Measurements from ENCODE around the gene DPP3. TPM values are rescaled to one million over a fixed set of nuclear protein-coding genes. Genes with fewer than 3 reads are reported as not detected.

DPP3 gene
- total RNA-seq, 1 donor from 2014 or later: 32.9 TPM

DNA sequence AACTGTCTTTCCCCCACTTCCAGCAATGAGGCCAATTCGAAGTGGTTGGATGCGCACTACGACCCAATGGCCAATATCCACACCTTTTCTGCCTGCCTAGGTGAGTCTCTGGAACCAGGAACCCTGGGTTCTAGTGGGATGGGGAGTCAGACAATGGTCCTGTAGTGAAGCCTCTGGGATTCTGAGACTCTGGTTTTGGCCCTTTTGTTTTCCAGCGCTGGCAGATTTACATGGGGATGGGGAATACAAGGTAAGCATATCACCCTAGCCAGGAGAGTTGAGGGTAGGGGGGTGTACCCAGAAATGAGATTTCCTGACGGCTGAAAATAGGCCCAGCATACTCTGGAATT is 30.7 kb downstream of the DPP3 start:
- H3K4me3 Mint-ChIP-seq (ENCODE audit: unreplicated experiment): peak overlapping the region; percentile 93

GRCh38 chr11:66523611-66524010 is 43.4 kb downstream of the DPP3 start:
- no peaks in the 10 kb centered on the region for H3K27me3 Mint-ChIP-seq (ENCODE audit: unreplicated experiment)
- peaks cover 32% of the 10 kb centered on the region for H3K36me3 Mint-ChIP-seq (ENCODE audit: unreplicated experiment)
- H3K27ac Mint-ChIP-seq (ENCODE audit: unreplicated experiment): no peak overlapping the region
- no peaks in the 10 kb centered on the region for H3K4me1 Mint-ChIP-seq (ENCODE audit: unreplicated experiment)
- no peak for TF ChIP-seq CTCF (IDR thresholded peaks at IDR 0.05)
- no peaks in the 10 kb centered on the region for H3K9me3 Mint-ChIP-seq (ENCODE audit: unreplicated experiment)
- DNase-seq (ENCODE audit: extremely low spot score, unreplicated experiment): no peak
- no peak overlapping the region for H3K4me3 Mint-ChIP-seq (ENCODE audit: unreplicated experiment)

More for the DNA sequence above, 30.7 kb downstream of the DPP3 start:
- H3K4me1 Mint-ChIP-seq (ENCODE audit: unreplicated experiment): peaks cover 14% of the 10 kb centered on the region
- DNase-seq (ENCODE audit: extremely low spot score, unreplicated experiment): no peak
- no peaks in the 10 kb centered on the region for H3K9me3 Mint-ChIP-seq (ENCODE audit: unreplicated experiment)
- H3K27me3 Mint-ChIP-seq (ENCODE audit: unreplicated experiment): no peaks in the 10 kb centered on the region
- H3K27ac Mint-ChIP-seq (ENCODE audit: unreplicated experiment): peak overlapping the region; percentile 82
- no peak for TF ChIP-seq CTCF (IDR thresholded peaks at IDR 0.05)
- H3K36me3 Mint-ChIP-seq (ENCODE audit: unreplicated experiment): peaks cover 11% of the 10 kb centered on the region

DNA sequence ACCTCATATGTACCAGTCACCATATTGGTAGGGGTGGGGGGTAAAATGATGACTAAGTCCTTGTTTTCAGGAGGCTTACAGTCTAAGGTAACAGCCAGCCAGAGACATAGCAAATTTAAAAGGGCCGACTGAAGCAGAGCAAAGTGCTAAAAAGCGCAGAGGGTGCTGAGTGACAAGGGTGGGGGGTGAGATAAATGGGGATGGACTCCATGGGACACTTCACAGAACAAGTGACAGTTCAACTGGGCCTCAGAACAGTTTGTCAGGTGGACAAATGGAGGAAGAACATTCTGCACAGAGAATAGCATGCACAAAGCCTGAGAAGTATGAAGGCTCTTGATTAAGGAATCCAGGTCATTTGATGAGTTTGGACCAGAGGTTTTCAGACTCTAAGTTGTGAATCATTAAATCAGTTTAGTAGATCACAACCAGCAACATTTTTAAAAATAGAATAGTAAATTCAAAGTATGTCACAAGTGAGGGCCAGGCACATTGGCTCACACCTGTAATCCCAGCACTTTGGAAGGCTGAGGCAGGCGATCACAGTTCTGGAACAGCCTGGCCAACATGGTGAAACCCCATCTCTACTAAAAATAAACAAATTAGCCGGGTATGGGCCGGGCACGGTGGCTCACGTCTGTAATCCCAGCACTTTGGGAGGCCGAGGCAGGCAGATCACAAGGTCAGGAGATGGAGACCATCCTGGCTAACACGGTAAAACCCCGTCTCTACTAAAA is 44.2 kb downstream of the DPP3 start:
- Mint-ChIP-seq H3K9me3 (ENCODE audit: unreplicated experiment) (no peaks in the 10 kb centered on the region), H3K36me3 (ENCODE audit: unreplicated experiment) (peaks cover 30% of the 10 kb centered on the region), H3K27me3 (ENCODE audit: unreplicated experiment) (no peaks in the 10 kb centered on the region), H3K27ac (ENCODE audit: unreplicated experiment) (no peak overlapping the region), H3K4me1 (ENCODE audit: unreplicated experiment) (no peaks in the 10 kb centered on the region), H3K4me3 (ENCODE audit: unreplicated experiment) (no peak overlapping the region)
- TF ChIP-seq CTCF (IDR thresholded peaks at IDR 0.05): no peak
- no peak for DNase-seq (ENCODE audit: extremely low spot score, unreplicated experiment)

- no peaks in the 10 kb centered on the region for H3K4me1 Mint-ChIP-seq (ENCODE audit: unreplicated experiment)
- no peak overlapping the region for H3K27ac Mint-ChIP-seq (ENCODE audit: unreplicated experiment)
- no peaks in the 10 kb centered on the region for H3K27me3 Mint-ChIP-seq (ENCODE audit: unreplicated experiment)
- H3K4me3 Mint-ChIP-seq (ENCODE audit: unreplicated experiment): no peak overlapping the region
- no peaks in the 10 kb centered on the region for H3K9me3 Mint-ChIP-seq (ENCODE audit: unreplicated experiment)
- H3K36me3 Mint-ChIP-seq (ENCODE audit: unreplicated experiment): peaks cover 9% of the 10 kb centered on the region
- no peak for TF ChIP-seq CTCF (IDR thresholded peaks at IDR 0.05)
- no peak for DNase-seq (ENCODE audit: extremely low spot score, unreplicated experiment)
Measured at GRCh38 chr11:66529069-66529468, 48.8 kb downstream of the DPP3 start.

DNA sequence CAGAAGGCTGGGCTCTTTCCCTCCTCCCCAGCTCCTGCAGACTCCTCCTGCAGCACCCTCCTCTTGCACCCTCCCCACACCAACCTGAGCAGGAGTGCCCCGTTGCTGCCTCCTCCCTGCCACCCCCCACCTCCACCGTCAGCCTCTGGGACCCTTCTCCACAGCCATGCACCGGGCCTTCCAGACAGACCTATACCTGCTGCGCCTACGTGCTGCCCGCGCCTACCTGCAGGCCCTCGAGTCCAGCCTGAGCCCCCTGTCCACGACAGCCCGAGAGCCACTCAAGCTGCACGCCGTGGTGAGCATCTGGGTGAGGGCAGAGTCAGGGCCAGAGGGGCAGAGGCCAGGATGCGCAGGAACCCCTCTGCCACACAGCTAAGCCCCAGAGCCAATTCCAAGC is 49.4 kb downstream of the DPP3 start:
- no peak for DNase-seq (ENCODE audit: extremely low spot score, unreplicated experiment)
- H3K36me3 Mint-ChIP-seq (ENCODE audit: unreplicated experiment): peaks cover 6% of the 10 kb centered on the region
- no peaks in the 10 kb centered on the region for H3K4me1 Mint-ChIP-seq (ENCODE audit: unreplicated experiment)
- no peaks in the 10 kb centered on the region for H3K9me3 Mint-ChIP-seq (ENCODE audit: unreplicated experiment)
- no peak for TF ChIP-seq CTCF (IDR thresholded peaks at IDR 0.05)
- no peak overlapping the region for H3K27ac Mint-ChIP-seq (ENCODE audit: unreplicated experiment)
- no peaks in the 10 kb centered on the region for H3K27me3 Mint-ChIP-seq (ENCODE audit: unreplicated experiment)
- no peak overlapping the region for H3K4me3 Mint-ChIP-seq (ENCODE audit: unreplicated experiment)

All from osteocyte (in vitro differentiated cells).